Subcutaneous abdominal adipose tissue (tissue), 5 donors: Measurements from ENCODE around the gene ACTG1.

Experiments used
- H3K27ac ChIP-seq: one replicate; pipeline ENCODE4 v1.7.0; 2013; ENCODE audit warnings: low read depth, mild to moderate bottlenecking, inconsistent platforms, low read length, moderate library complexity
- H3K27me3 ChIP-seq, 5 donors: one replicate each; pipeline ENCODE4 v1.7.0; 2013; ENCODE audit warnings: low read length in 5 of 5, inconsistent platforms in 1 of 5; ENCODE audit not compliant: control insufficient read depth in 5 of 5, insufficient read depth in 4 of 5
- H3K36me3 ChIP-seq, 5 donors: one replicate each; pipeline ENCODE4 v1.7.0; 2013; ENCODE audit warnings: low read length in 5 of 5; ENCODE audit not compliant: control insufficient read depth in 5 of 5, insufficient read depth in 5 of 5
- H3K4me1 ChIP-seq, 5 donors: one replicate each; pipeline ENCODE4 v1.7.0; 2013; ENCODE audit warnings: low read length in 5 of 5, mild to moderate bottlenecking in 3 of 5, moderate library complexity in 1 of 5; ENCODE audit not compliant: control insufficient read depth in 5 of 5, insufficient read depth in 5 of 5
- H3K4me3 ChIP-seq, 5 donors: one replicate each; pipeline ENCODE4 v1.7.0; 2013; ENCODE audit warnings: low read length in 5 of 5, low read depth in 1 of 5
- H3K9ac ChIP-seq, 5 donors: one replicate each; pipeline ENCODE4 v1.7.0; 2013; ENCODE audit warnings: low read length in 5 of 5, mild to moderate bottlenecking in 4 of 5, moderate library complexity in 3 of 5
- H3K9me3 ChIP-seq, 5 donors: one replicate each; pipeline ENCODE4 v1.7.0; 2013; ENCODE audit warnings: low read length in 5 of 5; ENCODE audit not compliant: control insufficient read depth in 5 of 5
- donor health status: healthy.
- donor health status: healthy.
- donor health status: healthy.
- donor health status: healthy.
- donor health status: healthy.

The ACTG1 gene

GRCh38 chr17:81539571-81539900 is 26.9 kb upstream of the ACTG1 start:
- H3K36me3 ChIP-seq = peaks cover 0 to 62% (median 56%) of the 10 kb centered on the region in 5 donors

GRCh38 chr17:81538651-81539570 is 26.3 kb upstream of the ACTG1 start:
- peaks cover 0 to 56% (median 50%) of the 10 kb centered on the region in 5 donors for H3K36me3 ChIP-seq
- H3K4me1 ChIP-seq = peaks cover 0 to 14% (median 4%) of the 10 kb centered on the region in 5 donors
- no peak overlapping the region for H3K4me3 ChIP-seq
- no peaks in the 10 kb centered on the region for H3K9me3 ChIP-seq
- peaks cover 21 to 41% (median 40%) of the 10 kb centered on the region in 5 donors for H3K27me3 ChIP-seq
- H3K27ac ChIP-seq = no peak overlapping the region
- H3K9ac ChIP-seq = no peak overlapping the region

More at GRCh38 chr17:81539571-81539900, 26.9 kb upstream of the ACTG1 start:
- Histone ChIP-seq H3K4me3 (no peak overlapping the region), H3K4me1 (peaks cover 0 to 14% (median 4%) of the 10 kb centered on the region in 5 donors), H3K27ac (no peak overlapping the region), H3K27me3 (peaks cover 18 to 35% (median 33%) of the 10 kb centered on the region in 5 donors), H3K9me3 (no peaks in the 10 kb centered on the region), H3K9ac (no peak overlapping the region)

DNA sequence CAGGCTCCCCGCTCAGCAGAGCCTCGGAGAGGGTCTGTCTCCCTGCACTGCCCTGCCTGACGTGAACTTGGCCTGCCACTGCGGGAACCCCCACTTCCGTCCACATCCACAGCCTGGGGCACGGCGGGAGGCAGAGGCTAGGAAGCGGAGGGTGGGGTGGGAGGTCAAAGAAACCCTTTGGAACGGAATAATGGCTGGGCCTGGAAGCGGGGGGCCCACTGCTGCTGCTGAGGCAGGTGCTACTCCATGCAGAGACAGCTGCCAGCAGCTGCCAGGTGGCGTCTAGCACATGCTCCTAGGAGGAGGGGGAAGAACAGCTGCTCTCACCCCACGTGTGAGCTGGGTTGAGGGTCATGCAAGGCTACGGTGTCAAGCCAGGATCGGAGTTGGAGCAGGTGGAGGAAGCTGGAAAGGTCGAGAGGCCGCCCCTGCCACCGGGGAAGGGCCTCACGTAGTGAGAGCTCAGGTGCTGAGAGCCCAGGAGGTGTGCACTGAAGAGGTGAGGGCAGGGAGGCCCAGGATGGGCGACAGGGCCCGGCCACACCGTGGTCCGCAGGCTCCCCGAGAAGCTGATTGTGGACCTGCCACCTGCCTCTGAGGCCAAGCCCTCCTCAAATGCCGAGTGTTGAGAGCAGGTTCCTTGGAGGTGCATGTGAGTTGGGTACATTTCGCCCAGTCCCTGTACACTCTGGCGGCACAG is 25.4 kb upstream of the ACTG1 start:
- H3K36me3 ChIP-seq = peaks cover 0 to 47% (median 41%) of the 10 kb centered on the region in 5 donors
- no peak overlapping the region for H3K9ac ChIP-seq
- no peak overlapping the region for H3K4me3 ChIP-seq
- no peak overlapping the region for H3K27ac ChIP-seq
- H3K27me3 ChIP-seq = peaks cover 28 to 47% (median 42%) of the 10 kb centered on the region in 5 donors
- H3K9me3 ChIP-seq = no peaks in the 10 kb centered on the region
- peaks cover 0 to 14% (median 4%) of the 10 kb centered on the region in 5 donors for H3K4me1 ChIP-seq

DNA sequence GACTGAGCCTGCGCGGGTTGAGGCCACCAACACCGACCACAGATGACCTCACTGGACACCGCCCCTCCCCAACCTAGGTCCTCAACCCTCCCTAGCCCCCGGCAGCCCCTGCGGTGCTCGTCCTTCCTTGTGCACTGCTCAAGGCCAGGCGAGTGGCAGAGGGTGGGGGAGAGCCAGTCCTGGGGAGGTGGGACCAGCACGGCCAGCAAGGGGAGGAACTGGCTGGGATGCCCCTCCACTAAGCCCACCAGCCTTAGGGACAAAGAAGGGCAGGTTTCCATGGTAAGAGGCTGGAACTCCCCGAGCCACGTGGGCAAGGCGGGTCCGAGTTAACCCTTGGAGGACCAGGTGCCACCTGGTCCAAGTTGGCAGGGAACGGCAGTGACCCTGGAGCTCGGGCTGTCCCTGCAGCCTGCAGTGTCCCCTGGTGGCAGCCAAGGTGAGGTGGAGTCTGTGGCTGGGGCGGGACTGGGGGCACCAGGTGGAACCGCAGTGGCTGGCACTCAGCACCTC is 24.8 kb upstream of the ACTG1 start:
- Histone ChIP-seq H3K27me3 (peaks cover 29 to 50% (median 43%) of the 10 kb centered on the region in 5 donors), H3K4me1 (peaks cover 0 to 14% (median 4%) of the 10 kb centered on the region in 5 donors), H3K36me3 (peaks cover 0 to 41% (median 35%) of the 10 kb centered on the region in 5 donors), H3K9me3 (no peaks in the 10 kb centered on the region), H3K27ac (no peak overlapping the region), H3K9ac (peak overlapping the region in 1 of 5 donors; percentile 26), H3K4me3 (no peak overlapping the region)

- H3K27ac ChIP-seq = no peak overlapping the region
- H3K4me3 ChIP-seq = no peak overlapping the region
- H3K27me3 ChIP-seq = peaks cover 29 to 50% (median 43%) of the 10 kb centered on the region in 5 donors
These were observed 24.0 kb upstream of the ACTG1 start for GRCh38 chr17:81536299-81537290.

GRCh38 chr17:81535480-81536298 is 23.1 kb upstream of the ACTG1 start:
- Histone ChIP-seq H3K36me3 (peaks cover 0 to 28% (median 23%) of the 10 kb centered on the region in 5 donors), H3K27ac (no peak overlapping the region), H3K9ac (no peak overlapping the region), H3K9me3 (no peaks in the 10 kb centered on the region), H3K27me3 (peaks cover 29 to 50% (median 43%) of the 10 kb centered on the region in 5 donors), H3K4me1 (peaks cover 0 to 14% (median 4%) of the 10 kb centered on the region in 5 donors), H3K4me3 (no peak overlapping the region)

More at GRCh38 chr17:81536299-81537290, 24.0 kb upstream of the ACTG1 start:
- Histone ChIP-seq H3K9me3 (no peaks in the 10 kb centered on the region), H3K4me1 (peaks cover 0 to 14% (median 4%) of the 10 kb centered on the region in 5 donors), H3K9ac (peak overlapping the region in 1 of 5 donors; percentile 30), H3K36me3 (peaks cover 0 to 37% (median 32%) of the 10 kb centered on the region in 5 donors)

DNA sequence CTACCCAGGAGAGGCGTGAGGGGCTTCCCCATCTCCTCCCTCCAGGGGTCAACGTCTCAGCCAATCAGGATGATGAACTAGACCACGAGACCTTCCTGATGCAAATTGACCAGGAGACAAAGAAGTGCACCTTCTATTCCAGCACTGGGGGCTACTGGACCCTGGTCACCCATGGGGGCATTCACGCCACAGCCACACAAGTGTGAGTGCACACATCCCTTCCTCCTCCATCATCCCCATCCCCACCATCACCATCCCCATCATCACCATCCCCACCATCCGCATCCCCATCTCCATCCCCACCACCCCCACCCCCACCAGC is 22.4 kb upstream of the ACTG1 start:
- H3K27ac ChIP-seq = no peak overlapping the region
- H3K9ac ChIP-seq = no peak overlapping the region
- peaks cover 29 to 50% (median 43%) of the 10 kb centered on the region in 5 donors for H3K27me3 ChIP-seq
- peaks cover 0 to 14% (median 4%) of the 10 kb centered on the region in 5 donors for H3K4me1 ChIP-seq
- no peaks in the 10 kb centered on the region for H3K9me3 ChIP-seq
- H3K36me3 ChIP-seq = peaks cover 0 to 21% (median 16%) of the 10 kb centered on the region in 5 donors
- H3K4me3 ChIP-seq = no peak overlapping the region

DNA sequence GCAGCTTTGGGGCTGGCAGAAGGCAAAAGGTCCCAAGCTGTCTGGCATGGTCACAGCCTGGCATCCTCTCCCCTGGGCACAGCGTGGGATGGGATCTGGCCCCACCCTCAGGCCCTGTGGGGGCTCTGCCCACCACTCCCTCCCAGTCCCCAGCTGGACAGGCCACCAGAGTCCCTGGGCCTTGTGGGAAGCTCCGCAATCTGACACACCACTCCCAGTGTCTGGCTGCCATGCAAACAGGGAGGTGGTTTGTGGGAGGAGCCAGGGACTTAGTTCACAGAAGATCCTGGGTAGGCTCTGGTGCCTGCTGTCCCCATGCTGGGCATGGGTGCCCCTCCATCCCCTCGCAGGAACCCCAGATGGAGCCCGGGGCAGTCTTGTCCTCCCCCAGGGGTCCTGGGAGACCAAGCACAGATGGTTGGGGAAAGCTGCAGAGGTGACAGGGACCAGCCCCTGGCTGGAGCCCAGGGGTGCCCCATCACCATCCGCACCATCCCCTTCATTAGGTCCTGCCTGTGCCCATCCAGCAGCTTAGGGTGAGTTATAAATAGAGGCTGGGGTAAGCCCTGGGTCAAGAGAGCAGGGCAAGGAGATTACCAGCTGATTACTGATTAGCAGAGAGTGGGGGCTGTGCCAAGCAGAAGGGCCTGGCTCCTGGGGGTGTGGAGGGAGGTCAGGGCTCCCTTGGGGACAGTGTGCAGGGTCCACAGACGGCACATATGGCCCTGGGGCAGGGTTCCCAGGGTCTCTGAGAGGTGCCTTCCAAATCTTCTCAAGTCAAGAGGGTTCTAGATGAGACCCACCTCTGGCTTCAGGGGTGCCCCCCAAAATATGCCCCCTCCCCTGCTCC is 21.8 kb upstream of the ACTG1 start:
- H3K9me3 ChIP-seq = no peaks in the 10 kb centered on the region
- H3K4me3 ChIP-seq = no peak overlapping the region
- peaks cover 29 to 50% (median 43%) of the 10 kb centered on the region in 5 donors for H3K27me3 ChIP-seq
- H3K4me1 ChIP-seq = peaks cover 0 to 14% (median 4%) of the 10 kb centered on the region in 5 donors
- no peak overlapping the region for H3K9ac ChIP-seq
- H3K36me3 ChIP-seq = peaks cover 0 to 15% (median 10%) of the 10 kb centered on the region in 5 donors
- H3K27ac ChIP-seq = no peak overlapping the region
